Neural cell (in vitro differentiated cells): ENCODE measurements around the gene POLE4.

Experiments used
- EP300 ChIP-seq: fragments of 450-650 bp; conservative IDR thresholded peaks from 2 replicates; pipeline ENCODE4 v1.6.1; 2014; ENCODE audit warnings: antibody characterized with exemption, mild to moderate bottlenecking, moderate library complexity; ENCODE audit not compliant: poor library complexity, severe bottlenecking
- TF ChIP-seq, protein P1 (sequence below): fragments of 450-650 bp; IDR thresholded peaks from 2 replicates; pipeline ENCODE4 v1.5.1; 2014; ENCODE audit warnings: antibody characterized with exemption, mild to moderate bottlenecking, moderate library complexity; ENCODE audit not compliant: poor library complexity, severe bottlenecking

DNA sequence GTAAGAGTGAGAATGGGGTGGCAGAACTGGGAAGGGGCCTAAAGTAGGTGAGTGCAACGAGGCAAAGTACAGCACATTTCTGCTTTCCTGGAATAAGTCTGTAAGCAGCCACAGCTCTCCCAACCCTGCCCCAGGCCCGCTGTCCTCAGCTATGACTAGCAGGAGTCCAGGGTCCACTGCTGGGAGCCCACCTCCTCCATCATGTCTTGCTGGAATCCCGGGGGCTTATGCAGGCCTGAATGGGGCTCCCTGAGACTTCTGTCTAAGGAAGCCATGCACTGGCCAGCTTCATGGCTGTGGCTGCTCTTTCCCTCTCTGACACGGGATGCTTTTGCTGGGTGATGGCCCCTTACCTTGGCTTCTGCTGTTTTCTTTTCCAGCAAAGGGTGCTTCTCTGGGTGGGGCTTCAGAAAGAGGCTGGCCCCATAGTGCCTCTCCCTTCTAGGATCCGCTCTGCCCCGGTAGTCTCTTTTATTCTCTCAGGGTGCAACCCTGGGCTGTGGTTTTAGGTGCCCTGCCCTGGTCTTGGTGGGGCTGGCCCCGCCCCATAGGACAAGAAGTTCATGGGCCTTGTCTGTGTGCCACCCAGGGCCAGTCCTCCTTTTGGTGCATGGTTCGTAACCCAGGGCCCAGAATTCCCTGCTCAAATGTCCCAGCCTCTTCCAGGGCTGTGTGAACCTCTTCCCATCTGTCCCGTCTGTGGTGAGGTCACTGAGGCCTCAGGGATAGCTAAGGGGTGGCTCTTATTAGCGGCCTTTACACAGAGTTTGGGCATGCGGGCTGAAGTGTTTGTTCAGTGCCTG, 33.8 kb upstream of the POLE4 start:
- no peak for TF ChIP-seq EP300
- TF ChIP-seq, protein P1, sequence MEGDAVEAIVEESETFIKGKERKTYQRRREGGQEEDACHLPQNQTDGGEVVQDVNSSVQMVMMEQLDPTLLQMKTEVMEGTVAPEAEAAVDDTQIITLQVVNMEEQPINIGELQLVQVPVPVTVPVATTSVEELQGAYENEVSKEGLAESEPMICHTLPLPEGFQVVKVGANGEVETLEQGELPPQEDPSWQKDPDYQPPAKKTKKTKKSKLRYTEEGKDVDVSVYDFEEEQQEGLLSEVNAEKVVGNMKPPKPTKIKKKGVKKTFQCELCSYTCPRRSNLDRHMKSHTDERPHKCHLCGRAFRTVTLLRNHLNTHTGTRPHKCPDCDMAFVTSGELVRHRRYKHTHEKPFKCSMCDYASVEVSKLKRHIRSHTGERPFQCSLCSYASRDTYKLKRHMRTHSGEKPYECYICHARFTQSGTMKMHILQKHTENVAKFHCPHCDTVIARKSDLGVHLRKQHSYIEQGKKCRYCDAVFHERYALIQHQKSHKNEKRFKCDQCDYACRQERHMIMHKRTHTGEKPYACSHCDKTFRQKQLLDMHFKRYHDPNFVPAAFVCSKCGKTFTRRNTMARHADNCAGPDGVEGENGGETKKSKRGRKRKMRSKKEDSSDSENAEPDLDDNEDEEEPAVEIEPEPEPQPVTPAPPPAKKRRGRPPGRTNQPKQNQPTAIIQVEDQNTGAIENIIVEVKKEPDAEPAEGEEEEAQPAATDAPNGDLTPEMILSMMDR = no peak
